ENCODE data around the gene PCDHA3.
"Not testable (repeated sequence)": the region's sequence is repeated elsewhere in the genome, so short reads cannot be mapped to it uniquely, and the experiment has no call there.

PCDHA3 gene

DNA sequence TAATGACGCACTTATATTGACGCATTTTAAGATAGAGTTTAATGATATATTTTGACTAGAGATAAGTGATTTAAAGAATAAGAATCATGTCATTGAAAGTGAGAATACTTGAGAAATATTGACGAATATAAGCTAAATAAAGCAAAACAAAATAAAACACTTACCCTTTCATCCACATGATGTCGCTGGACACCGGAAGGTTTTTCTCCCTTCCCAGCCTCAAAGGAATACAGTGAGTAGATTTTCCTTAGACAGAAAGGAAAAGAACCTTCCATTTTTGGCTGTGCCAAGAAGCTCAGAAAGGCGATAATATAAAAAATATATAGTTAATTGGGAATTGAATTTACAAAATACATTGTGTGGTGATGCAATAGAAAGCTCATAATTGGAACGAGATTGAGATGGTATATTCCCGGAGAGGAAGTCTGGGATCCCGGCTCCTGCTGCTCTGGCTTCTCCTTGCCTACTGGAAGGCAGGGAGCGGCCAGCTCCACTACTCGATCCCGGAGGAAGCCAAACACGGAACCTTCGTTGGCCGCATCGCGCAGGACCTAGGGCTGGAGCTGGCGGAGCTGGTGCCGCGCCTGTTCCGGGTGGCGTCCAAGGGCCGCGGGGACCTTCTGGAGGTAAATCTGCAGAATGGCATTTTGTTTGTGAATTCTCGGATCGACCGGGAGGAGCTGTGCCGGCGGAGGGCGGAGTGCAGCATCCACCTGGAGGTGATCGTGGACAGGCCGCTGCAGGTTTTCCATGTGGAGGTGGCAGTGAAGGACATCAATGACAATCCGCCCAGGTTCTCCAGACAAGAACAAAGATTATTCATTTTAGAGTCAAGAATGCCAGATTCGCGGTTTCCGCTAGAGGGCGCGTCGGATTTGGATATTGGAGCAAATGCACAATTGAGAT, 20.8 kb downstream of the PCDHA3 start, which contains the start of gene PCDHA5:
Gene PCDHA5 (plus strand): TSS at position 239 of the 906 bp plus-strand sequence.
- DNase-seq = no peak

DNA sequence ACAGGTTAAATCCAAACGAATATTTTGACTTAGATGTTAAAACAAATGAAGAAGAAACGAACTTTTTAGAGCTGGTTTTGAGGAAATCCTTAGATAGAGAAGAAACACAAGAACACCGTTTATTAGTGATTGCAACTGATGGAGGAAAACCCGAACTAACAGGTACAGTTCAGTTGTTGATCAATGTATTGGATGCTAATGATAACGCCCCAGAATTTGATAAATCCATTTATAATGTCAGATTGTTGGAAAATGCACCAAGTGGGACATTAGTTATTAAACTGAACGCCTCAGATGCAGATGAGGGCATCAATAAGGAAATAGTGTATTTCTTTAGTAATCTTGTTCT, 21.4 kb downstream of the PCDHA3 start:
- DNase-seq = no peak

DNA sequence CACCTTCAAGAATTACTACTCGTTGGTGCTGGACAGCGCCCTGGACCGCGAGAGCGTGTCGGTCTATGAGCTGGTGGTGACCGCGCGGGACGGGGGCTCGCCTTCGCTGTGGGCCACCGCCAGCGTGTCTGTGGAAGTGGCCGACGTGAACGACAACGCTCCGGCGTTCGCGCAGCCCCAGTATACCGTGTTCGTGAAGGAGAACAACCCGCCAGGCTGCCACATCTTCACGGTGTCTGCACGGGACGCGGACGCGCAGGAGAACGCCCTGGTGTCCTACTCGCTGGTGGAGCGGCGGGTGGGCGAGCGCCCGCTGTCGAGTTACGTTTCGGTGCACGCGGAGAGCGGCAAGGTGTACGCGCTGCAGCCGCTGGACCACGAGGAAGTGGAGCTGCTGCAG, 22.1 kb downstream of the PCDHA3 start:
- not testable (repeated sequence) for DNase-seq

DNA sequence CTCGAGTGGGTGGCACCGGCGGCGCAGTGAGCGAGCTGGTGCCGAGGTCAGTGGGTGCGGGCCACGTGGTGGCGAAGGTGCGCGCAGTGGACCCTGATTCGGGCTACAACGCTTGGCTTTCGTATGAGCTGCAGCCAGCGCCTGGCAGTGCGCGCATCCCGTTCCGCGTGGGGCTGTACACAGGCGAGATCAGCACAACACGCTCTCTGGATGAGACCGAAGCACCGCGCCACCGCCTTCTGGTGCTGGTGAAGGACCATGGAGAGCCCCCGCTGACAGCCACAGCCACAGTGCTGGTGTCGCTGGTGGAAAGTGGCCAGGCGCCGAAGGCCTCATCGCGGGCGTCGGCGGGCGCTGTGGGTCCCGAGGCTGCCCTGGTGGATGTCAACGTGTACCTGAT, 22.6 kb downstream of the PCDHA3 start:
- no peak for DNase-seq

DNA sequence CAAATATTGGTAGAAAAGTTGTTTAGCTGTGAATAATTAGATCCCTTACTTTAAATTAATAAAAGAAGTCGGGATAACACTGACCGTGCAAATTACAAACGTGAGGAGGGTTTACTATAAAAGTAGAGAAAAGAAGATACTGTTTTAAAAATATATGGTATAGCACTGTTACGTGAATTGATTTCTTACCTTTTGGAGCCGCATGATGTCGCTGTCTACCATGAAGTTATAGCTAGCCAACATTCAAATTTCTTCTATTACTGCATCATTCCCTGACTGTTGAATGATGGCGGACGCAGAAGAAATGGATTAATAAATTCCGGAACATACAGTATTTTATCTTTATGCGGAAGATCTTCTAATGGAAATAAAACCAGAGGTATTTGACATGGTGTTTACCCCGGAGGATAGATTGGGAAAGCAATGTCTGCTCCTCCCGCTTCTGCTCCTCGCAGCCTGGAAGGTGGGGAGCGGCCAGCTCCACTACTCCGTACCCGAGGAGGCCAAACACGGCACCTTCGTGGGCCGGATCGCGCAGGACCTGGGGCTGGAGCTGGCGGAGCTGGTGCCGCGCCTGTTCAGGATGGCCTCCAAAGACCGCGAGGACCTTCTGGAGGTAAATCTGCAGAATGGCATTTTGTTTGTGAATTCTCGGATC, 27.0 kb downstream of the PCDHA3 start, which contains the start of gene PCDHA6:
Gene PCDHA6 (plus strand): TSS at position 257 of the 658 bp plus-strand sequence. CDS start 132 bp downstream, at position 389.
- DNase-seq = peak; percentile 36 to 88 (median 77)

DNA sequence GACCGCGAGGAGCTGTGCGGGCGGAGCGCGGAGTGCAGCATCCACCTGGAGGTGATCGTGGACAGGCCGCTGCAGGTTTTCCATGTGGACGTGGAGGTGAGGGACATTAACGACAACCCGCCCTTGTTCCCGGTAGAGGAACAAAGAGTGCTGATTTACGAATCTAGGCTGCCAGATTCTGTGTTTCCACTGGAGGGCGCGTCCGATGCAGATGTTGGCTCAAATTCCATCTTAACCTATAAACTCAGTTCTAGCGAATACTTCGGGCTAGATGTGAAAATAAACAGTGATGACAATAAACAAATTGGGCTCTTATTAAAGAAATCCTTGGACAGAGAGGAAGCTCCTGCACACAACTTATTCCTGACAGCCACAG, 27.5 kb downstream of the PCDHA3 start:
- DNase-seq = peak; percentile 29 to 83 (median 60)

DNA sequence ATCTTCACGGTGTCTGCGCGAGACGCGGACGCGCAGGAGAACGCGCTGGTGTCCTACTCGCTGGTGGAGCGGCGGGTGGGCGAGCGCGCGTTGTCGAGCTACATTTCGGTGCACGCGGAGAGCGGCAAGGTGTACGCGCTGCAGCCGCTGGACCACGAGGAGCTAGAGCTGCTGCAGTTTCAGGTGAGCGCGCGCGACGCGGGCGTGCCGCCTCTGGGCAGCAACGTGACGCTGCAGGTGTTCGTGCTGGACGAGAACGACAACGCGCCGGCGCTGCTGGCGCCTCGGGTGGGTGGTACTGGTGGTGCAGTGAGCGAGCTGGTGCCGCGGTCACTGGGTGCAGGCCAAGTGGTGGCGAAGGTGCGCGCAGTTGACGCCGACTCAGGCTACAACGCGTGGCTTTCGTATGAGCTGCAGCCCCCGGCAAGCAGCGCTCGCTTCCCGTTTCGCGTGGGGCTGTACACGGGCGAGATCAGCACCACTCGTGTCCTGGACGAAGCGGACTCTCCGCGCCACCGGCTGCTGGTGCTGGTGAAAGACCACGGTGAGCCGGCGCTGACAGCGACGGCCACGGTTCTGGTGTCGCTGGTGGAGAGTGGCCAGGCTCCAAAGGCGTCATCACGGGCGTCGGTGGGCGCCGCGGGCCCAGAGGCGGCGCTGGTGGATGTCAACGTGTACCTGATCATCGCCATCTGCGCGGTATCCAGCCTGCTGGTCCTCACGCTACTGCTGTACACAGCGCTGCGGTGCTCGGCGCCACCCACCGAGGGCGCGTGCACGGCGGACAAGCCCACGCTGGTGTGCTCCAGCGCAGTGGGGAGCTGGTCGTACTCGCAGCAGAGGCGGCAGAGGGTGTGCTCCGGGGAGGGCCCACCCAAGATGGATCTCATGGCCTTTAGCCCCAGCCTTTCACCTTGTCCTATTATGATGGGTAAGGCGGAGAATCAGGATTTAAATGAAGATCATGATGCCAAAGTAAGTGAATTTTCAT, 28.9 kb downstream of the PCDHA3 start:
- DNase-seq = not testable (repeated sequence)

DNA sequence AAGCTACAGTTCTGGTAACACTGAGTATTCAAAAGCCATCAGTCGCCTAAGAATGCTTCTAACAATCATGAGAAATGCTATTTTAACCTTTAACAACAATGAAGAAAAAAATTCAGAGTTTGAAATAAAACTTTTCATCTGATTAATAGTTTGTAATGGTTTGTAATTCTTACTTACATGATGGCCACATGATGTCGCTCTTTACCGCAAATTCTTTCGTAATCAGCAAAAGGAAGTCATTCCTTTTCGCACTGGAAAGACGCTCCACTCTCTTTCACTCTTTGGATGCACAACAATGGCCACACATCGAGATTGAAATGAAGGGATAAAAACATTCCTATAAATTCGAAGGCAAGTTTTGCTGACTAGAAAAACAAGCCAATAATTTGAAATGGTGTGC, 33.1 kb downstream of the PCDHA3 start, which contains the start of gene PCDHA7:
Gene PCDHA7 (plus strand): TSS at position 277 of the 400 bp plus-strand sequence. CDS start 115 bp downstream, at position 392.
- DNase-seq = no peak

DNA sequence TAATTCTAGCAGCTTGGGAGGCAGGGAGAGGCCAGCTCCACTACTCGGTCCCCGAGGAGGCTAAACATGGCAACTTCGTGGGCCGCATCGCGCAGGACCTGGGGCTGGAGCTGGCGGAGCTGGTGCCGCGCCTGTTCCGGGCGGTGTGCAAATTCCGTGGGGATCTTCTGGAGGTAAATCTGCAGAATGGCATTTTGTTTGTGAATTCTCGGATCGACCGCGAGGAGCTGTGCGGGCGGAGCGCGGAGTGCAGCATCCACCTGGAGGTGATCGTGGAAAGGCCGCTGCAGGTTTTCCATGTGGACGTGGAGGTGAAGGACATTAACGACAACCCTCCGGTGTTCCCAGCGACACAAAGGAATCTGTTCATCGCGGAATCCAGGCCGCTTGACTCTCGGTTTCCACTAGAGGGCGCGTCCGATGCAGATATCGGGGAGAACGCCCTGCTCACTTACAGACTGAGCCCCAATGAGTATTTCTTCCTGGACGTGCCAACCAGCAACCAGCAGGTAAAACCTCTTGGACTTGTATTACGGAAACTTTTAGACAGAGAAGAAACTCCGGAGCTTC, 33.7 kb downstream of the PCDHA3 start:
- DNase-seq = not testable (repeated sequence)

DNA sequence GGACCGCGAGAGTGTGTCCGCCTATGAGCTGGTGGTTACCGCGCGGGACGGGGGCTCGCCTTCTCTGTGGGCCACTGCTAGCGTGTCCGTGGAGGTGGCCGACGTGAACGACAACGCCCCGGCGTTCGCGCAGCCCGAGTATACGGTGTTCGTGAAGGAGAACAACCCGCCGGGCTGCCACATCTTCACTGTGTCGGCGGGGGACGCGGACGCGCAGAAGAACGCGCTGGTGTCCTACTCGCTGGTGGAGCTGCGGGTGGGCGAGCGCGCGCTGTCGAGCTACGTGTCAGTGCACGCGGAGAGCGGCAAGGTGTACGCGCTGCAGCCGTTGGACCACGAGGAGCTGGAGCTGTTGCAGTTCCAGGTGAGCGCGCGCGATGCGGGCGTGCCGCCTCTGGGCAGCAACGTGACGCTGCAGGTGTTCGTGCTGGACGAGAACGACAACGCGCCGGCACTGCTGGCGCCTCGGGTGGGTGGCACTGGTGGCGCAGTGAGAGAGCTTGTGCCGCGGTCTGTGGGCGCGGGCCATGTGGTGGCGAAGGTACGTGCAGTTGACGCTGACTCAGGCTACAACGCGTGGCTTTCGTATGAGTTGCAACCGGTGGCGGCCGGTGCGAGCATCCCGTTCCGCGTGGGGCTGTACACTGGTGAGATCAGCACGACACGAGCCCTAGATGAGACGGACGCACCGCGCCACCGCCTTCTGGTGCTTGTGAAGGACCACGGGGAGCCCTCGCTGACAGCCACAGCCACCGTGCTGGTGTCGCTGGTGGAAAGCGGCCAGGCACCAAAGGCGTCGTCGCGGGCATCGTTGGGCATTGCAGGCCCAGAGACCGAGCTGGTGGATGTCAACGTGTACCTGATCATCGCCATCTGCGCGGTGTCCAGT, 35.0 kb downstream of the PCDHA3 start:
- no peak for DNase-seq

DNA sequence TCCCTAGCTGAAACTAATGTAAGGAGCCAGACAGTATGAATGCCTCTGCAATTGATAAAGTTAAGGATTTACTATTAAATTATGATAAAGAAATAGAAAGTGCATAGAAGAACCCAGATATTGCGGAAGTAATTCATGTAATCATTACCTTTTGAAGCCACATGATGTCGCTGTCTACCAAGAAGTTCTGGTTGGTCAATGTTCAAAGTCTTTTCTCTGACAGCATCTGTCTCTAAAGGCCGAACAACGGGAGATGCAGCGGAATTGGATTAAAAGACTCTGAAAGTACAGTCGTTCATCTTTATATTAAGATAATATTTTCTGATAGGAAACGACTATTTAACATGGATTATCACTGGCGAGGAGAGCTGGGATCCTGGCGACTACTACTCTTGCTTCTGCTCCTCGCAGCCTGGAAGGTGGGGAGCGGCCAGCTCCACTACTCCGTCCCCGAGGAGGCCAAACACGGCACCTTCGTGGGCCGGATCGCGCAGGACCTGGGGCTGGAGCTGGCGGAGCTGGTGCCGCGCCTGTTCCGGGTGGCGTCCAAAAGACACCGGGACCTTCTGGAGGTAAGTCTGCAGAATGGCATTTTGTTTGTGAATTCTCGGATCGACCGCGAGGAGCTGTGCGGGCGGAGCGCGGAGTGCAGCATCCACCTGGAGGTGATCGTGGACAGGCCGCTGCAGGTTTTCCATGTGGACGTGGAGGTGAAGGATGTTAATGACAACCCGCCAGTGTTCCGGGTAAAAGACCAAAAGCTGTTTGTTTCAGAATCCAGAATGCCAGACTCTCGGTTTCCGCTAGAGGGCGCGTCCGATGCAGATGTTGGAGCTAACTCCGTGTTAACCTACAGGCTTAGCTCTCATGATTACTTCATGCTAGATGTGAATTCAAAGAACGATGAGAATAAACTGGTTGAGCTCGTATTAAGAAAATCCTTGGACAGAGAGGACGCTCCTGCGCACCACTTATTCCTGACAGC, 40.4 kb downstream of the PCDHA3 start, which contains the start of gene PCDHA8:
Gene PCDHA8 (plus strand): TSS at position 210 of the 985 bp plus-strand sequence. CDS start 135 bp downstream, at position 345.
- no peak for DNase-seq

DNA sequence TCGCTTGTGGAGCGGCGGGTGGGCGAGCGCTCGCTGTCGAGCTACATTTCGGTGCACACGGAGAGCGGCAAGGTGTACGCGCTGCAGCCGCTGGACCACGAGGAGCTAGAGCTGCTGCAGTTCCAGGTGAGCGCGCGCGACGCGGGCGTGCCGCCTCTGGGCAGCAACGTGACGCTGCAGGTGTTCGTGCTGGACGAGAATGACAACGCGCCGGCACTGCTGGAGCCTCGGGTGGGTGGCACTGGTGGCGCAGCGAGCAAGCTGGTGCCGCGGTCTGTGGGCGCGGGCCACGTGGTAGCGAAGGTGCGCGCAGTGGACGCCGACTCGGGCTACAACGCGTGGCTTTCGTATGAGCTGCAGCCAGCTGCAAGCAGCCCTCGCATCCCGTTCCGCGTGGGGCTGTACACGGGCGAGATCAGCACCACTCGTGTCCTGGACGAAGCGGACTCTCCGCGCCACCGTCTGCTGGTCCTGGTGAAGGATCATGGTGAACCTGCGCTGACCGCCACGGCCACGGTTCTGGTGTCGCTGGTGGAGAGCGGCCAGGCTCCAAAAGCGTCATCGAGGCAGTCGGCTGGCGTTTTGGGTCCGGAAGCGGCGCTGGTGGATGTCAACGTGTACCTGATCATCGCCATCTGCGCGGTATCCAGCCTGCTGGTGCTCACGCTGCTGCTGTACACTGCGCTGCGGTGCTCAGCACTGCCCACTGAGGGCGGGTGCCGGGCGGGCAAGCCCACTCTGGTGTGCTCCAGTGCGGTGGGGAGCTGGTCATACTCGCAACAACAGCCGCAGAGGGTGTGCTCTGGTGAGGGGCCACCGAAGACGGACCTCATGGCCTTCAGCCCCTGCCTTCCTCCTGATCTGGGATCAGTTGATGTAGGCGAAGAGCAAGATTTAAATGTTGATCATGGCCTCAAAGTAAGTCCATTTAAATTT, 42.2 kb downstream of the PCDHA3 start:
- no peak for DNase-seq

DNA sequence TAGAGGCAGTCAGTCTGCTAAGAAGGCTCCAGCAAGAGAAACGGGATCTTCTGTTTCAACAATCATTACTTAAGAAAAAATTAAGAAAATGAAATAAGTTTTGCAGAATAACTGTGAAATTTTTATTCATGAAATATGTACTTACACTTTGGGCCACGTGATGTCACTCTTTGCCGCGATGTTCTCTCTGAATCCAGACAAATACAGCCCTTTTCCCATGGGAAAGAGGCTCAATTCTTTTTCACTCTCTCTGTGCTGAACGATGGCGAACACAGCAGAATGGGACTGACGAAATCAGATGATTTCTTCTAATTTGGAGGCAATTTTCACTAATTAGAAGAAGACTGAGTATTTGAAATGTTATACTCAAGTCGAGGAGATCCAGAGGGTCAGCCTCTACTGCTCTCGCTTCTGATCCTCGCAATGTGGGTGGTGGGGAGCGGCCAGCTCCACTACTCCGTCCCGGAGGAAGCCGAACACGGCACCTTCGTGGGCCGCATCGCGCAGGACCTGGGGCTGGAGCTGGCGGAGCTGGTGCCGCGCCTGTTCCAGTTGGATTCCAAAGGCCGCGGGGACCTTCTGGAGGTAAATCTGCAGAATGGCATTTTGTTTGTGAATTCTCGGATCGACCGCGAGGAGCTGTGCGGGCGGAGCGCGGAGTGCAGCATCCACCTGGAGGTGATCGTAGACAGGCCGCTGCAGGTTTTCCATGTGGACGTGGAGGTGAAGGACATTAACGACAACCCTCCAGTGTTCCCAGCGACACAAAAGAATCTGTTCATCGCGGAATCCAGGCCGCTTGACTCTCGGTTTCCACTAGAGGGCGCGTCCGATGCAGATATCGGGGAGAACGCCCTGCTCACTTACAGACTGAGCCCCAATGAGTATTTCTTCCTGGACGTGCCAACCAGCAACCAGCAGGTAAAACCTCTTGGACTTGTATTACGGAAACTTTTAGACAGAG, 47.6 kb downstream of the PCDHA3 start, which contains the start of gene PCDHA9:
Gene PCDHA9 (plus strand): TSS at position 244 of the 964 bp plus-strand sequence. CDS start 114 bp downstream, at position 358.
- DNase-seq = not testable (repeated sequence)

DNA sequence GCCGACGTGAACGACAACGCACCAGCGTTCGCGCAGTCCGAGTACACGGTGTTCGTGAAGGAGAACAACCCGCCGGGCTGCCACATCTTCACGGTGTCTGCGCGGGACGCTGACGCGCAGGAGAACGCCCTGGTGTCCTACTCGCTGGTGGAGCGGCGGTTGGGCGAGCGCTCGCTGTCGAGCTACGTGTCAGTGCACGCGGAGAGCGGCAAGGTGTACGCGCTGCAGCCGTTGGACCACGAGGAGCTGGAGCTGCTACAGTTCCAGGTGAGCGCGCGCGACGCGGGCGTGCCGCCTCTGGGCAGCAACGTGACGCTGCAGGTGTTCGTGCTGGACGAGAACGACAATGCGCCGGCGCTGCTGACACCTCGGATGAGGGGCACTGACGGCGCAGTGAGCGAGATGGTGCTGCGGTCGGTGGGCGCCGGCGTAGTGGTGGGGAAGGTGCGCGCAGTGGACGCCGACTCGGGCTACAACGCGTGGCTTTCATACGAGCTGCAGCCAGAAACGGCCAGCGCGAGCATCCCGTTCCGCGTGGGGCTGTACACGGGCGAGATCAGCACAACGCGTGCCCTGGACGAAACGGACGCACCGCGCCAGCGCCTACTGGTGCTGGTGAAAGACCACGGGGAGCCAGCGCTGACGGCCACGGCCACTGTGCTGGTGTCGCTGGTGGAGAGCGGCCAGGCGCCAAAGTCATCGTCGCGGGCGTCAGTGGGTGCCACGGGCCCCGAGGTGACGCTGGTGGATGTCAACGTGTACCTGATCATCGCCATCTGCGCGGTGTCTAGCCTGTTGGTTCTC, 49.2 kb downstream of the PCDHA3 start:
- not testable (repeated sequence) for DNase-seq

All from NCI-H1417 (cell line).